DMS114 treated with DMSO at 0.1 percent for 48 hours (cell line): Measurements from ENCODE around the gene XIRP2.

Experiments
- DNase-seq: peaks from one replicate; lab custom pipeline; 2025; ENCODE audit not compliant: unreplicated experiment; lab: John Stamatoyannopoulos, UW

The XIRP2 gene

GRCh38 chr2:166888180-166888579 is at the start of gene XIRP2:
TSS of gene XIRP2 (plus strand) at chr2:166888480. CDS start at chr2:166903483, 15,003 bp downstream.
- no peak for DNase-seq

GRCh38 chr2:166841152-166841551 is 47.1 kb upstream of the XIRP2 start:
- DNase-seq, result no peak

- no peak for DNase-seq
These were observed 46.6 kb upstream of the XIRP2 start for GRCh38 chr2:166841679-166842078.

GRCh38 chr2:166844111-166844510 is 44.2 kb upstream of the XIRP2 start:
- DNase-seq, result no peak

GRCh38 chr2:166862468-166863132 is 25.7 kb upstream of the XIRP2 start:
- DNase-seq, result no peak

- no peak for DNase-seq
These were observed 20.3 kb upstream of the XIRP2 start for GRCh38 chr2:166867874-166868514.

GRCh38 chr2:166870346-166870745 is 17.9 kb upstream of the XIRP2 start:
- DNase-seq, result no peak

- DNase-seq, result no peak
These were observed 7.1 kb upstream of the XIRP2 start for GRCh38 chr2:166881177-166881576.

- DNase-seq, result no peak
These were observed 5.4 kb upstream of the XIRP2 start for GRCh38 chr2:166882851-166883250.

- no peak for DNase-seq
These were observed 3.4 kb downstream of the XIRP2 start for GRCh38 chr2:166891727-166892126.

GRCh38 chr2:166892397-166892796 is 4.1 kb downstream of the XIRP2 start:
- DNase-seq, result no peak

- no peak for DNase-seq
These were observed 7.0 kb downstream of the XIRP2 start for GRCh38 chr2:166895243-166895642.

- no peak for DNase-seq
These were observed 9.4 kb downstream of the XIRP2 start for GRCh38 chr2:166897666-166898065.

- DNase-seq, result peak; percentile 0
These were observed 11.4 kb downstream of the XIRP2 start for GRCh38 chr2:166899676-166900075.

- DNase-seq, result peak; percentile 0
These were observed 12.4 kb downstream of the XIRP2 start for GRCh38 chr2:166900700-166901099.

GRCh38 chr2:166901336-166901735 is 13.1 kb downstream of the XIRP2 start:
- DNase-seq, result no peak

- DNase-seq, result no peak
These were observed 28.7 kb downstream of the XIRP2 start for GRCh38 chr2:166916987-166917386.

- DNase-seq, result no peak
These were observed 29.1 kb downstream of the XIRP2 start for GRCh38 chr2:166917415-166917814.

GRCh38 chr2:166921261-166921896 is 33.1 kb downstream of the XIRP2 start:
- no peak for DNase-seq

GRCh38 chr2:166924967-166925366 is 36.7 kb downstream of the XIRP2 start:
- no peak for DNase-seq

- no peak for DNase-seq
These were observed 38.4 kb downstream of the XIRP2 start for GRCh38 chr2:166926657-166927056.

- DNase-seq, result no peak
These were observed 43.8 kb downstream of the XIRP2 start for GRCh38 chr2:166932032-166932431.
